ENCODE measurements around the gene BACH2. TPM values are rescaled to one million over a fixed set of nuclear protein-coding genes. Genes with fewer than 3 reads are reported as not detected.
A peak's percentile ranks its signal among the peaks of the same experiment; 100 is the strongest.

Gene BACH2
- total RNA-seq, 4 donors from 2014 or later: 4.2 to 9.8 (median 5.8) TPM

DNA sequence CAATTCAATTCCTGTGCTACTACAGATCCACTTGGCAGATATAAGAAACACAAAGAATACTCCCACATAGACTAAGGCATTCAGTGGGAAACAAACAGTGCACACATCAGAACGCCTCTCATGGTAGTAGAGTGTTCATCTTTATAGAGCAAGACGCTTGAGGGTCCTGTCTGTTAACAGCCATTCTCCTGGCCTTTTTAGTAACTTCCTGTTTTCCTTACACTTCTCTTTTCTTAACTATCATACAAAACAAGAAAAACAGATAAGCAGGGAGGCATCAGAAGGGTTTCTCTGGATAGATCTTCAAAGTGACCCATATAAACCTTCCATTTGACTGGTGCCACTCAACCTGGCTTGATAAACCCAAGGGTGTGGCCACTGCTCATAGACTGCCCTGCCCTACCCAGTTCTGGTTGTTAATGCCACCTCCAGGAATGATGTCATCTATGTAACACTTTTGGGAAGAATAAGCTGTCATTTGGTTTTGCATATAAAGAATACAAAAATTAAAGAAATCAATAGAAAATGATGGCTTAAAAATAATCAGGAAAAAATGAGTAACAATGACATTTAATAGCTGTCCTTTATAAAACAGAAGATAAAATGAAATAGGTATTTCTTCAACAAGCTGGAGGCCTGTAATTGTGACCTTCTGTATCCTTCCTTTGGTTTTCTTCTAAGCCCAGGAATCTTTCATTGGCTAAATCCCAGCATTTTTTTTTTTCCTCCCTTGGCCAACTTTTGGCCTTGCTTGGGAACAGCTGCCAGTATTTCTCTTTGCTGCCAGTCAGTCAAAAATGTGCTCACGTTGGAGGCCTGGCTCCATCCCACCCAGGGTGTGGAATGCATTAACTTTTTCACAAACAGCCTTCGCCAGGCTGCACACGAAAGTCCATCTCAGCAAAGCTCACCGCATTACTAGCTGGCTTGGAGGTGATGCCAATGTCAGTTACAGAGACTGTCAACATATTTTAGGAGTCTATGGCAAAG lies 298.9 kb downstream of the BACH2 start:
- H3K27ac ChIP-seq (replicated peaks in 1 of 4): peak overlapping the region in 3 of 4 donors; percentile 43 to 68 (median 54)
- 41% methylated on average over 6 of the region's 6 CpGs for WGBS
- peak; percentile 19 to 54 for TF ChIP-seq POLR2AphosphoS5 (IDR thresholded peaks at IDR 0.05)
- TF ChIP-seq POLR2A (IDR thresholded peaks at IDR 0.05; ENCODE audit: low read depth): no peak
- intact Hi-C loops (cut with DNase I): no loop called here
- peaks cover 23 to 48% (median 43%) of the 10 kb centered on the region in 4 donors for H3K4me1 ChIP-seq
- no peaks in the 10 kb centered on the region for H3K36me3 ChIP-seq
- no peak overlapping the region for H3K4me3 ChIP-seq
- H3K27me3 ChIP-seq: no peaks in the 10 kb centered on the region
- peak; percentile 70 for DNase-seq (ENCODE audit: extremely low spot score)
- no peaks in the 10 kb centered on the region for H3K9me3 ChIP-seq

DNA sequence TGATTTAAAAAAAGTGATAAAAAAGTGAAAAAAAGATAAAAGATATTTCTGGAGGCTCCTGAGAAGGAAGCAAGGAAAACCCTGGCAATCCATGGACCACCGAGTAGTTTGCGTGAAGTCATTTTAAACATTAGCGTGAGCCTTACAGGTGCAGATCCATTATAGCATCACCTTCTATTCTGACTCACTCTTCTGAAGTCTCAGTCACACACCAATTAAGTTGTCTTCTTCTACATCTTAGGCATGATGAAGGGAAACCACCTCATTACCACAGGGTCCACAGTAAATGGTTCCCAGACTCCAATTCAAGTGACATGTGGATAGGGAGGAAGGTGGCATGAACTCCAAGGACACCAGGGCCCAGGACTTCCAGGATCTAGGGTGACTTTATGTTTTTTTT lies 303.2 kb downstream of the BACH2 start:
- Histone ChIP-seq H3K4me3 (no peak overlapping the region), H3K27me3 (no peaks in the 10 kb centered on the region), H3K36me3 (no peaks in the 10 kb centered on the region), H3K9me3 (no peaks in the 10 kb centered on the region), H3K27ac (replicated peaks in 1 of 4) (no peak overlapping the region), H3K4me1 (peaks cover 10 to 24% (median 21%) of the 10 kb centered on the region in 4 donors)
- TF ChIP-seq, protein P1, sequence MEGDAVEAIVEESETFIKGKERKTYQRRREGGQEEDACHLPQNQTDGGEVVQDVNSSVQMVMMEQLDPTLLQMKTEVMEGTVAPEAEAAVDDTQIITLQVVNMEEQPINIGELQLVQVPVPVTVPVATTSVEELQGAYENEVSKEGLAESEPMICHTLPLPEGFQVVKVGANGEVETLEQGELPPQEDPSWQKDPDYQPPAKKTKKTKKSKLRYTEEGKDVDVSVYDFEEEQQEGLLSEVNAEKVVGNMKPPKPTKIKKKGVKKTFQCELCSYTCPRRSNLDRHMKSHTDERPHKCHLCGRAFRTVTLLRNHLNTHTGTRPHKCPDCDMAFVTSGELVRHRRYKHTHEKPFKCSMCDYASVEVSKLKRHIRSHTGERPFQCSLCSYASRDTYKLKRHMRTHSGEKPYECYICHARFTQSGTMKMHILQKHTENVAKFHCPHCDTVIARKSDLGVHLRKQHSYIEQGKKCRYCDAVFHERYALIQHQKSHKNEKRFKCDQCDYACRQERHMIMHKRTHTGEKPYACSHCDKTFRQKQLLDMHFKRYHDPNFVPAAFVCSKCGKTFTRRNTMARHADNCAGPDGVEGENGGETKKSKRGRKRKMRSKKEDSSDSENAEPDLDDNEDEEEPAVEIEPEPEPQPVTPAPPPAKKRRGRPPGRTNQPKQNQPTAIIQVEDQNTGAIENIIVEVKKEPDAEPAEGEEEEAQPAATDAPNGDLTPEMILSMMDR (IDR thresholded peaks at IDR 0.05): no peak
- TF ChIP-seq POLR2A (IDR thresholded peaks at IDR 0.05; ENCODE audit: low read depth) (no peak), EP300 (IDR thresholded peaks at IDR 0.05) (no peak), POLR2AphosphoS5 (IDR thresholded peaks at IDR 0.05) (no peak)
- no peak for DNase-seq (ENCODE audit: extremely low spot score)
- 87% methylated on average over 3 of the region's 3 CpGs for WGBS
- intact Hi-C loops (cut with DNase I): no loop called here

DNA sequence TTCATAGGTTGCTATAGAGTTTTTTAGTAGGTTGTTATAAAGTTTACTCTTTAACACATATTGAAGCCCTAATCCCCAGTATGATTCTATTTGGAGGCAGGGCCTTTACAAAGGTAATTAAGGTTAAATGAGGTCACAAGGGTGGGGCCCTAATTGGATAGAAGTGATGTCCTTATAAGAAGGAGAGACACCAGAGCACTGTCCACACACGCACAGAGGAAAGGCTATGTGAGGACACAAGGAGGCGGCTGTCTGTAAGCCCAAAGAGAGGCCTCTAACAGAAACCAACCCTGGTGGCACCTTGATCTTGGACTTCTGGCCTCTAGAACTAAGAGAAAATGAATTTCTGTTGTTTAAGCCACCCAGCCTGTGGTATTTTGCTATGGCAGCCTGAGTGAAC lies 303.8 kb downstream of the BACH2 start:
- H3K9me3 ChIP-seq: no peaks in the 10 kb centered on the region
- DNase-seq (ENCODE audit: extremely low spot score): no peak
- H3K27ac ChIP-seq (replicated peaks in 1 of 4): no peak overlapping the region
- H3K27me3 ChIP-seq: no peaks in the 10 kb centered on the region
- no peaks in the 10 kb centered on the region for H3K36me3 ChIP-seq
- no peak overlapping the region for H3K4me3 ChIP-seq
- TF ChIP-seq EP300 (IDR thresholded peaks at IDR 0.05) (no peak), POLR2AphosphoS5 (IDR thresholded peaks at IDR 0.05) (no peak), POLR2A (IDR thresholded peaks at IDR 0.05; ENCODE audit: low read depth) (no peak)
- TF ChIP-seq, protein P1 (IDR thresholded peaks at IDR 0.05): no peak
- peaks cover 4 to 18% (median 15%) of the 10 kb centered on the region in 4 donors for H3K4me1 ChIP-seq
- 100% methylated on average over 2 of the region's 2 CpGs for WGBS
- intact Hi-C loops (cut with DNase I): no loop called here

DNA sequence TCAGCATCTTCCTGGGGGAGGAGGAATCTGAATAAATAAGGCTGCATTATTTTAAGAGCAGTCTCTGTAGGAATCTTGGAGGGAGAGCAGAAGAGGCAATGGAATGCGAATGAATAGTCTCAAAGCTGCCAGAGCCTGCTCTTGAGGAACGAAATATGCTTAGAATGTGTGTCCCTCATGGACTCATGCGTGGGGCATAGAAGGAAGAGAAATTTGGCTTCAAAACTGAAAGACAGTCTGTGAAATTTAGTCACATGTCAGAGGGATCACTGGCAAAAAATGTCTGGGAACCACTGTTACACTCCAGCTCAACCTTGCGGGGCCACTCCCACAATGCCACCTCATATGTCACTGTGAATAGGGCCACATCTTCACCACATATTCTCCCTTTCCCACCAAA lies 306.9 kb downstream of the BACH2 start:
- Histone ChIP-seq H3K9me3 (no peaks in the 10 kb centered on the region), H3K27me3 (no peaks in the 10 kb centered on the region), H3K36me3 (no peaks in the 10 kb centered on the region), H3K4me1 (peaks cover 21 to 34% (median 31%) of the 10 kb centered on the region in 4 donors), H3K27ac (replicated peaks in 1 of 4) (no peak overlapping the region), H3K4me3 (no peak overlapping the region)
- no peak for TF ChIP-seq POLR2A (IDR thresholded peaks at IDR 0.05; ENCODE audit: low read depth)
- no peak for TF ChIP-seq EP300 (IDR thresholded peaks at IDR 0.05)
- TF ChIP-seq, protein P1 (IDR thresholded peaks at IDR 0.05): no peak
- peak in 1 of 2 donors; percentile 45 for TF ChIP-seq POLR2AphosphoS5 (IDR thresholded peaks at IDR 0.05)
- DNase-seq (ENCODE audit: extremely low spot score): no peak
- WGBS: 49% methylated on average over 4 of the region's 4 CpGs
- intact Hi-C loops (cut with DNase I): no loop called here

DNA sequence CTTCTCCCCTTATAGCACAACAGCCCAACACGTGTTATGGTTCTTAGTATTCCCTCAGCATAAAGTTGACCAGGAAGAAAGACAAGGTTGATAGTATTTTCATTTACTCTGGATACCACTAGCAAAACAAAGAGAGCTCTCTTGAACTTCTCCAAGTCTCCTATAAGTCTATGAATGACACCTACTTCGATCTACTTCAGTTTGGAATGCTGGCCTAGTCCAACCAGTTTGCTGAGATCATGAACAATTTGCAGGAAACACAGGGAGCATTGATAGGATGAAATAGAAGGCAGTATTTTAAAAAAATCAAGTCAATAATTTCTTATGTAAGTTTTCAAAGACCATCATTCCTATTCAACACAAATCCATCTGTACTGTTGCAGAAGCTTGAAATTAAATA lies 308.8 kb downstream of the BACH2 start:
- H3K4me3 ChIP-seq: no peak overlapping the region
- DNase-seq (ENCODE audit: extremely low spot score): no peak
- H3K4me1 ChIP-seq: peaks cover 21 to 34% (median 31%) of the 10 kb centered on the region in 4 donors
- H3K27me3 ChIP-seq: no peaks in the 10 kb centered on the region
- TF ChIP-seq POLR2AphosphoS5 (IDR thresholded peaks at IDR 0.05) (no peak), EP300 (IDR thresholded peaks at IDR 0.05) (no peak), POLR2A (IDR thresholded peaks at IDR 0.05; ENCODE audit: low read depth) (no peak)
- TF ChIP-seq, protein P1 (IDR thresholded peaks at IDR 0.05): no peak
- no peaks in the 10 kb centered on the region for H3K36me3 ChIP-seq
- 91% methylated on average over 2 of the region's 2 CpGs for WGBS
- intact Hi-C loops (cut with DNase I): no loop called here
- H3K9me3 ChIP-seq: no peaks in the 10 kb centered on the region
- no peak overlapping the region for H3K27ac ChIP-seq (replicated peaks in 1 of 4)
